ENCODE measurements around the gene PA2G4. TPM values are rescaled to one million over a fixed set of nuclear protein-coding genes. Genes with fewer than 3 reads are reported as not detected.

PA2G4 gene
- total and polyA plus RNA-seq, 4 donors: 56.8 to 148 (median 68.6) TPM

DNA sequence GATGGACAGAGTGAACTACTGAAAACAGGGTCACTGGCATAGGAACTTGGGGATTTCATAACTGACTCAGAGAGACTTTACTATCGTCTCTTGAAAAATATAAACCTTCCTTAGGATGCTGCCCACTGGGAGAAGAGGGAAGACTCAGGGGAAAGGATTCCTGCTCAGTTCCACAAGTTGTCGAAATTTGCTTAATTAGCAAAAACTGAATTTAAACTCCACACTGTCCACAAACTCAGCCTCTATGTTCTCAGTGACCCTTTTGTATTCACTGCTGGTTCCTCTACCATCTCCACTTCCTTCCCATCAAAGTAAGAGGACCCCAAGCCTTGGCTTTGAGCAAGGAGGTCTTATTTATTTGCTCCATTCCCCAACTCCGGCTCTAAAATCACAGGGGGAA is 40.9 kb downstream of the PA2G4 start:
- Histone ChIP-seq H3K9ac (ENCODE audit: low read depth in 1 of 2, low read length in 2 of 2) (no peak overlapping the region), H3K4me1 (ENCODE audit: control insufficient read depth in 4 of 4, insufficient read depth in 4 of 4, low read length in 3 of 4) (peaks cover 0 to 5% (median 0%) of the 10 kb centered on the region in 4 donors), H3K36me3 (ENCODE audit: control insufficient read depth in 4 of 4, insufficient read depth in 3 of 4, low read depth in 1 of 4, low read length in 3 of 4) (peaks cover 11 to 42% (median 31%) of the 10 kb centered on the region in 4 donors), H3K27me3 (ENCODE audit: control insufficient read depth in 4 of 4, insufficient read depth in 4 of 4, low read length in 3 of 4) (no peaks in the 10 kb centered on the region), H3K9me3 (ENCODE audit: control insufficient read depth in 4 of 4, low read length in 3 of 4) (no peaks in the 10 kb centered on the region), H3K27ac (ENCODE audit: low read depth in 1 of 2, low read length in 2 of 2) (no peak overlapping the region), H3K4me3 (ENCODE audit: low read depth in 1 of 3, low read length in 3 of 3) (no peak overlapping the region)
- TF ChIP-seq NR2F2 (IDR thresholded peaks at IDR 0.05) (no peak), TAF1 (conservative IDR thresholded peaks at IDR 0.05) (no peak), FOXA1 (IDR thresholded peaks at IDR 0.05) (no peak), RXRA (IDR thresholded peaks at IDR 0.05) (no peak), EGR1 (IDR thresholded peaks at IDR 0.05; ENCODE audit: low read depth in 2 of 2) (no peak), RAD21 (IDR thresholded peaks at IDR 0.05) (no peak), SP1 (IDR thresholded peaks at IDR 0.05) (no peak), YY1 (IDR thresholded peaks at IDR 0.05) (no peak), ZBTB33 (IDR thresholded peaks at IDR 0.05) (no peak)
- TF ChIP-seq, protein P1, sequence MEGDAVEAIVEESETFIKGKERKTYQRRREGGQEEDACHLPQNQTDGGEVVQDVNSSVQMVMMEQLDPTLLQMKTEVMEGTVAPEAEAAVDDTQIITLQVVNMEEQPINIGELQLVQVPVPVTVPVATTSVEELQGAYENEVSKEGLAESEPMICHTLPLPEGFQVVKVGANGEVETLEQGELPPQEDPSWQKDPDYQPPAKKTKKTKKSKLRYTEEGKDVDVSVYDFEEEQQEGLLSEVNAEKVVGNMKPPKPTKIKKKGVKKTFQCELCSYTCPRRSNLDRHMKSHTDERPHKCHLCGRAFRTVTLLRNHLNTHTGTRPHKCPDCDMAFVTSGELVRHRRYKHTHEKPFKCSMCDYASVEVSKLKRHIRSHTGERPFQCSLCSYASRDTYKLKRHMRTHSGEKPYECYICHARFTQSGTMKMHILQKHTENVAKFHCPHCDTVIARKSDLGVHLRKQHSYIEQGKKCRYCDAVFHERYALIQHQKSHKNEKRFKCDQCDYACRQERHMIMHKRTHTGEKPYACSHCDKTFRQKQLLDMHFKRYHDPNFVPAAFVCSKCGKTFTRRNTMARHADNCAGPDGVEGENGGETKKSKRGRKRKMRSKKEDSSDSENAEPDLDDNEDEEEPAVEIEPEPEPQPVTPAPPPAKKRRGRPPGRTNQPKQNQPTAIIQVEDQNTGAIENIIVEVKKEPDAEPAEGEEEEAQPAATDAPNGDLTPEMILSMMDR (IDR thresholded peaks at IDR 0.05; ENCODE audit: low read depth, low read length, missing input control): no peak
- WGBS: 93% methylated on average over 3 of the region's 3 CpGs
- DNase-seq (ENCODE audit: low spot score): no peak

GRCh38 chr12:56146492-56147460 is 42.4 kb downstream of the PA2G4 start:
- WGBS: 75% methylated on average over 13 of the region's 13 CpGs
- Histone ChIP-seq H3K27me3 (ENCODE audit: control insufficient read depth in 4 of 4, insufficient read depth in 4 of 4, low read length in 3 of 4) (no peaks in the 10 kb centered on the region), H3K4me3 (ENCODE audit: low read depth in 1 of 3, low read length in 3 of 3) (no peak overlapping the region), H3K27ac (ENCODE audit: low read depth in 1 of 2, low read length in 2 of 2) (no peak overlapping the region), H3K36me3 (ENCODE audit: control insufficient read depth in 4 of 4, insufficient read depth in 3 of 4, low read depth in 1 of 4, low read length in 3 of 4) (peaks cover 11 to 34% (median 25%) of the 10 kb centered on the region in 4 donors), H3K9me3 (ENCODE audit: control insufficient read depth in 4 of 4, low read length in 3 of 4) (no peaks in the 10 kb centered on the region), H3K4me1 (ENCODE audit: control insufficient read depth in 4 of 4, insufficient read depth in 4 of 4, low read length in 3 of 4) (peaks cover 0 to 14% (median 5%) of the 10 kb centered on the region in 4 donors), H3K9ac (ENCODE audit: low read depth in 1 of 2, low read length in 2 of 2) (no peak overlapping the region)
- DNase-seq (ENCODE audit: low spot score): no peak
- no peak for TF ChIP-seq GABPA (IDR thresholded peaks at IDR 0.05 in 1 of 2, conservative IDR thresholded peaks at IDR 0.05 in 1 of 2)
- TF ChIP-seq RAD21 (IDR thresholded peaks at IDR 0.05): no peak
- no peak for TF ChIP-seq FOXA1 (IDR thresholded peaks at IDR 0.05)
- peak; percentile 40 for TF ChIP-seq NR2F2 (IDR thresholded peaks at IDR 0.05)
- no peak for TF ChIP-seq RXRA (IDR thresholded peaks at IDR 0.05)

DNA sequence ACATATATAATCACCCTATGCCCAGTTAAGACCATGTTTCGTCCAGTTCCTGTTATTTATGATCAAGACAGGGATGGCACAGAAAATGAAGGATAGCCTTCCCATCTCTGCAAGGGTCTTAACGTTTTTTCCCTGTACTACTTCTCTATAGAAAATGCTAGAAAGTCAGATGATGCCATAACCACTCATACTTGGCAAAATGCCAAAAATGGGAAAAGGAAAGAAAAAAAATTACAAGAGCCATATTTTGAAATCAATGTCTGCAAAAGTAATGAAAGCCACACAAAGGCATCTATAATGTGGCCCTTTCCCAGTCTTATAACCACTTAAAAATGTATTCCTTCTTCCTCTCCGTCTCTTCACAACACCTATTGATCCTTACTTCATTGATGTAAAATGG is 46.2 kb downstream of the PA2G4 start:
- Histone ChIP-seq H3K9me3 (ENCODE audit: control insufficient read depth in 4 of 4, low read length in 3 of 4) (no peaks in the 10 kb centered on the region), H3K36me3 (ENCODE audit: control insufficient read depth in 4 of 4, insufficient read depth in 3 of 4, low read depth in 1 of 4, low read length in 3 of 4) (no peaks in the 10 kb centered on the region), H3K27me3 (ENCODE audit: control insufficient read depth in 4 of 4, insufficient read depth in 4 of 4, low read length in 3 of 4) (no peaks in the 10 kb centered on the region), H3K4me1 (ENCODE audit: control insufficient read depth in 4 of 4, insufficient read depth in 4 of 4, low read length in 3 of 4) (peaks cover 9 to 33% (median 22%) of the 10 kb centered on the region in 4 donors), H3K27ac (ENCODE audit: low read depth in 1 of 2, low read length in 2 of 2) (no peak overlapping the region), H3K9ac (ENCODE audit: low read depth in 1 of 2, low read length in 2 of 2) (no peak overlapping the region), H3K4me3 (ENCODE audit: low read depth in 1 of 3, low read length in 3 of 3) (no peak overlapping the region)
- no peak for DNase-seq (ENCODE audit: low spot score)
- WGBS: 70% methylated on average over 3 of the region's 3 CpGs
- TF ChIP-seq, protein P2, sequence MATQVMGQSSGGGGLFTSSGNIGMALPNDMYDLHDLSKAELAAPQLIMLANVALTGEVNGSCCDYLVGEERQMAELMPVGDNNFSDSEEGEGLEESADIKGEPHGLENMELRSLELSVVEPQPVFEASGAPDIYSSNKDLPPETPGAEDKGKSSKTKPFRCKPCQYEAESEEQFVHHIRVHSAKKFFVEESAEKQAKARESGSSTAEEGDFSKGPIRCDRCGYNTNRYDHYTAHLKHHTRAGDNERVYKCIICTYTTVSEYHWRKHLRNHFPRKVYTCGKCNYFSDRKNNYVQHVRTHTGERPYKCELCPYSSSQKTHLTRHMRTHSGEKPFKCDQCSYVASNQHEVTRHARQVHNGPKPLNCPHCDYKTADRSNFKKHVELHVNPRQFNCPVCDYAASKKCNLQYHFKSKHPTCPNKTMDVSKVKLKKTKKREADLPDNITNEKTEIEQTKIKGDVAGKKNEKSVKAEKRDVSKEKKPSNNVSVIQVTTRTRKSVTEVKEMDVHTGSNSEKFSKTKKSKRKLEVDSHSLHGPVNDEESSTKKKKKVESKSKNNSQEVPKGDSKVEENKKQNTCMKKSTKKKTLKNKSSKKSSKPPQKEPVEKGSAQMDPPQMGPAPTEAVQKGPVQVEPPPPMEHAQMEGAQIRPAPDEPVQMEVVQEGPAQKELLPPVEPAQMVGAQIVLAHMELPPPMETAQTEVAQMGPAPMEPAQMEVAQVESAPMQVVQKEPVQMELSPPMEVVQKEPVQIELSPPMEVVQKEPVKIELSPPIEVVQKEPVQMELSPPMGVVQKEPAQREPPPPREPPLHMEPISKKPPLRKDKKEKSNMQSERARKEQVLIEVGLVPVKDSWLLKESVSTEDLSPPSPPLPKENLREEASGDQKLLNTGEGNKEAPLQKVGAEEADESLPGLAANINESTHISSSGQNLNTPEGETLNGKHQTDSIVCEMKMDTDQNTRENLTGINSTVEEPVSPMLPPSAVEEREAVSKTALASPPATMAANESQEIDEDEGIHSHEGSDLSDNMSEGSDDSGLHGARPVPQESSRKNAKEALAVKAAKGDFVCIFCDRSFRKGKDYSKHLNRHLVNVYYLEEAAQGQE (IDR thresholded peaks at IDR 0.05): no peak
- TF ChIP-seq RXRA (IDR thresholded peaks at IDR 0.05) (no peak), YY1 (IDR thresholded peaks at IDR 0.05) (no peak), NR2F2 (IDR thresholded peaks at IDR 0.05) (no peak), TAF1 (conservative IDR thresholded peaks at IDR 0.05) (no peak), SP1 (IDR thresholded peaks at IDR 0.05) (no peak), ATF3 (IDR thresholded peaks at IDR 0.05) (no peak)
- TF ChIP-seq, protein P1 (IDR thresholded peaks at IDR 0.05; ENCODE audit: low read depth, low read length, missing input control): no peak

Data from liver (tissue), 9 donors.